HepG2 (cell line): Measurements from ENCODE around the gene FAHD1. TPM values are rescaled to one million over a fixed set of nuclear protein-coding genes. Genes with fewer than 3 reads are reported as not detected.

Experiments used
- AHDC1 ChIP-seq: sonication (generic); formaldehyde crosslinking; IDR thresholded peaks from 2 replicates; pipeline ENCODE4 v1.5.1; 2020; ENCODE audit warnings: mild to moderate bottlenecking, missing genetic modification reagents, borderline replicate concordance
- ELF1 ChIP-seq: sonication (generic); formaldehyde crosslinking; IDR thresholded peaks from 2 replicates; pipeline ENCODE4 v1.4.0; 2020; ENCODE audit warnings: missing genetic modification reagents
- HNRNPL ChIP-seq: fragments of 200-400 bp; formaldehyde crosslinking; IDR thresholded peaks from 2 replicates; pipeline ENCODE4 v1.6.1; 2017; ENCODE audit warnings: mild to moderate bottlenecking, low read depth, low read length
- ISX ChIP-seq: sonication (generic); formaldehyde crosslinking; conservative IDR thresholded peaks from 2 replicates; pipeline ENCODE4 v1.5.0; 2020; ENCODE audit warnings: missing genetic modification reagents
- KDM3A ChIP-seq: IDR thresholded peaks from 2 replicates; pipeline ENCODE4 v1.6.1; 2018; ENCODE audit warnings: low read depth, missing compliant biosample characterization
- POGK ChIP-seq: sonication (generic); formaldehyde crosslinking; conservative IDR thresholded peaks from 2 replicates; pipeline ENCODE4 v1.8.0; 2022; ENCODE audit warnings: mild to moderate bottlenecking, moderate library complexity, missing genetic modification reagents
- TBX2 ChIP-seq: sonication (generic); formaldehyde crosslinking; IDR thresholded peaks from 2 replicates; pipeline ENCODE4 v1.5.0; 2020; ENCODE audit warnings: missing genetic modification reagents, mild to moderate bottlenecking, borderline replicate concordance
- ZNF331 ChIP-seq: sonication (generic); formaldehyde crosslinking; IDR thresholded peaks from 2 replicates; pipeline ENCODE4 v1.4.0; 2020; ENCODE audit warnings: missing genetic modification reagents
- ZNF343 ChIP-seq: sonication (generic); formaldehyde crosslinking; IDR thresholded peaks from 2 replicates; pipeline ENCODE4 v1.4.0; 2020; ENCODE audit warnings: mild to moderate bottlenecking, missing genetic modification reagents
- ZNF460 ChIP-seq: sonication (generic); formaldehyde crosslinking; IDR thresholded peaks from 2 replicates; pipeline ENCODE4 v1.5.1; 2020; ENCODE audit warnings: missing genetic modification reagents, mild to moderate bottlenecking, borderline replicate concordance
- polyA plus RNA-seq, 8 experiments: library from polyadenylated mRNA; depleted of rRNA in 3 of 8; stranded (reverse) in 7 of 8; unstranded in 1 of 8; fragments of >200 nt; fragmentation: Illumina TruSeq in 4 of 8; extraction: Trizol in 4 of 8; gene quantifications; 2 replicates each; pipeline versions ENCODE4 v1.2.1 to v1.2.3, GENCODE V29; 2011 to 2016; ENCODE audit warnings: low read depth in 4 of 8, missing spikeins in 1 of 8, mixed read lengths in 1 of 8; ENCODE audit not compliant: insufficient read depth in 1 of 8
- total RNA-seq, 5 experiments: library from RNA; depleted of rRNA; stranded (reverse); fragments of >200 nt; fragmentation: Illumina TruSeq; extraction: Trizol; gene quantifications; 2 replicates each; pipeline ENCODE4 v1.2.3, GENCODE V29; 2016; ENCODE audit warnings: low read depth in 1 of 5

Gene FAHD1
- total and polyA plus RNA-seq, 2 of the 13 experiments (the other 11 are each of a cell fraction or from before 2014, with no cell fraction given) = 39.0 to 45.3 TPM

- TF ChIP-seq AHDC1 = peak; percentile 70; the same call in 1 of the 2 replicates
- TF ChIP-seq HNRNPL = no peak
- TF ChIP-seq POGK = 0 out of 2 replicates have a peak, but pooled peaks have one; percentile 24
- peak; percentile 69; the same call in 1 of the 2 replicates for TF ChIP-seq TBX2 (CRISPR knock-in tag)
- TF ChIP-seq ISX (CRISPR knock-in tag) = 0 out of 2 replicates have a peak, but pooled peaks have one; percentile 21
- no peak for TF ChIP-seq ZNF343 (CRISPR knock-in tag)
- TF ChIP-seq ELF1 (CRISPR knock-in tag) = 0 out of 2 replicates have a peak, but pooled peaks have one; percentile 34
- peak; percentile 91 for TF ChIP-seq ZNF331 (CRISPR knock-in tag)
- TF ChIP-seq KDM3A (CRISPR knock-in tag) = 0 out of 2 replicates have a peak, but pooled peaks have one; percentile 48
- peak; percentile 15; the same call in 1 of the 2 replicates for TF ChIP-seq ZNF460 (CRISPR knock-in tag)
Observed at GRCh38 chr16:1832838-1833454, 5.9 kb downstream of the FAHD1 start (continued).
